LHCN-M2 (cell line): ENCODE measurements around the gene ANKRD40. TPM values are rescaled to one million over a fixed set of nuclear protein-coding genes. Genes with fewer than 3 reads are reported as not detected.
"Not testable (repeated sequence)": the region's sequence is repeated elsewhere in the genome, so short reads cannot be mapped to it uniquely, and the experiment has no call there.

Source experiments
- DNase-seq: peaks from one replicate; pipeline ENCODE4 v3.0.0-alpha.2; 2012; ENCODE audit warnings: low read depth
- total RNA-seq: library from RNA; depleted of rRNA; stranded (reverse); fragments of >200 nt; gene quantifications from 2 replicates; pipeline ENCODE4 v1.2.3, GENCODE V29; 2014

ANKRD40 gene
- total RNA-seq, 1 experiment from 2014 or later: 34.2 TPM

GRCh38 chr17:50686494-50687199 lies 21.1 kb downstream of the ANKRD40 start:
- DNase-seq: peak; percentile 68

GRCh38 chr17:50685691-50686493 lies 21.8 kb downstream of the ANKRD40 start:
- DNase-seq: no peak

DNA sequence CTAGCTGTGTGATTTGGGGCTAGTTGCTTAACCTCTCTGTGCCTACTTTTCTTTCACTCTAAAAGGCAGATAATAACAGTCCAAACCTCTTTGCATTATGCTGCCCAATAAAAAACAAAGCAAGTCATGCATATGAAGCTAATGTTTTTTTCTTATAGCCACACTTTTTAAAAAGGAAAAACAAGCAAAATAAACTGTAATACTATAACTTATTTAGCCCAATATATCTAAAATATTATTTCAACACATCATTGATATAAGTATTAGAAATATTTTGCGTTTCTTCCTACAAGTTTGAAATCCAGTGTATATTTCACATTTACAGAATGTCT lies 22.4 kb downstream of the ANKRD40 start:
- DNase-seq: no peak

- DNase-seq: no peak
Observed at GRCh38 chr17:50684612-50685333, 22.9 kb downstream of the ANKRD40 start.

GRCh38 chr17:50684288-50684611 lies 23.5 kb downstream of the ANKRD40 start:
- no peak for DNase-seq

- no peak for DNase-seq
Observed at GRCh38 chr17:50683434-50684287, 24.1 kb downstream of the ANKRD40 start.

GRCh38 chr17:50682938-50683337 lies 24.8 kb downstream of the ANKRD40 start:
- no peak for DNase-seq

GRCh38 chr17:50682441-50682840 lies 25.3 kb downstream of the ANKRD40 start:
- DNase-seq: no peak

DNA sequence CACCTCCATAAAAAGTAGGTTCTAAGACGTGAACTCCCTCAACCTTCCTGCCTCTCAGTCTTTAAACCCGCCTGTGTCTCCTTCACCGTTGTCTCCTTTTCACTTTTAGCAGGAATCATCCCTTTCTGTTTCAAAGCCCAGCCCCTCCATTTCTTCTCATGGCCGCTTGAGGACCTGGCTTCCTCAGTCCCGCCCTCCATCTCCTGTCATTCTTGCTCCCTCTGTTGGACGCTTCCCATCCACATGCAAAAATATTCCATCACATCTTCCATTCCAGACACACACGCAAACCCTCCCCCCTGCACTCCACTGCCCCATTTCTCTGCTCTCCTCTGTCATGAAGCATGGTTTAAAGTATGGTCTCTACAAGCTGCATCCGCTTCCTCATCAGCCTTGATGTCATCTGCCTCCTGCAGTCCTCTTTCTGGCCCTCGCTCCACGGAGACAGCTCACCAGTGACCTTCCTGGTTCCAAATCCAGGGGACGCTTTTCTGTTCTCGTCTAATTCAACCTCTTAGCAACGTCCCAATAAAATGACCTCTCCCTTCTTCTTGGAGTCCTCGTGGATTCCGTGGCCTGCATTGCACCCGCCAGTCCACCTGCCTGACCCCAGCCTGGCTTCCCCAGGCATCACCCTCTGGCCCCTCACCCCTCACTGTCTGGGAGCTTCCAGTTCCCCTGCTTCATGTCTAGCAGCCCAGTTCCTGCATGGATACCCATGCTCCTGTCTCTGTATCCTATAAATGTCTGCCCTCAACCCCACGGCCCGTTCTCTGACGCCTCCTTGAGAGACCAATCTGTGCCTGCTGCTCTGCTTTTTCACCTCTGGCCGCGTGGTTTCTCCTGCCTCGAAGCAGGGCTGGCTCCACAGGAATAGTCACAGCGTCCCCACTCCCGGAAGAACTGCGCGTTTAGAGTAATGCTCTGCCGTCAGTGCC lies 26.2 kb downstream of the ANKRD40 start:
- peak; percentile 72 for DNase-seq

DNA sequence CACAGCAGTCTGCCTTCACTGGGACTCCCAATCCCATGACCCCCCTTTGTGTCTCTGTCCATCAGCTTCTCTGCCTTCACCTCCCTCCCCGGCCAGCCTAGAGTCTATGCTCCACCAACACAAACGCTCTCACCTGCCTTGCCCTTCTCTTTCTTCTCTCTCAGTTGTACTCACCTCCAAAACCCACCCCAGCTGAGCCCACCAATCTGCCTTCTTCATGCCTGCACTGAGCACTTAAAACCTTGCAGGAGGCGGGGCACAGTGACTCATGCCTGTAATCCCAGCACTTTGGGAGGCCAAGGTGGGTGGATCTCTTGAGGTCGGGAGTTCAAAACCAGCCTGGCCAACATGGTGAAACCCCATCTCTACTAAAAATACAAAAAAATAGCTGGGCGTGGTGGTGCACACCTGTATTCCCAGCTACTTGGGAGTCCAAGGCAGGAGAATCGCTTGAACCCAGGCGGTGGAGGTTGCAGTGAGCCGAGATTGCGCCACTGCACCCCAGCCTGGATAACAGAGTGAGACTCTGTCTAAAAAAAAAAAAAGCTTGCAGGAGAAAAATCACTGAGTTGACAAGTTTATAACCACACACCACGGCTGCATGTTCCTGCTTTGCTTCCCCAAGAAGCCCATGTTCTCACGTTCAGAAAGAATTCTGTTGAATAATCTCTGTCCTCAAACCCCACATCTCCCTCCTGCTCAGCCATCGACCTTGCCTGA lies 27.0 kb downstream of the ANKRD40 start:
- DNase-seq: not testable (repeated sequence)

DNA sequence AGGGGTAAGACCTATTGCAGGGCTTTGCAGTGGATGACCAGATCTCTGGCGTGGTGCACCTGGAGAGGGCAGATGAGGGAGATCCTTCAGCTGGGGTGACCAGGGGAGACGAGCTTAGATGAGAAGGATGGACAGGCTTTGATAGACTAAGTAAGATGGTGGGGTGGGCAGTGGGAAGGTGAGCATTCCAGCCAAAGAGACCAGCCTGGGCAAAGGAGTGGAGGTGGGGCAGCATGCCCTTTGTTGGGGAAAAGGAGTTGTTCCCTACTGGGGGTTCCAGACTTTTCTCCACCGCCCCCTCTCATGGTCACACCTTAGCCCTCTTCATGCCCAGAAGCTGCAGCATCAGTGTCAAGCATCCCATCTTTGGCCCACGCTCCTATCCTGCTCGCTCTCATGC lies 27.6 kb downstream of the ANKRD40 start:
- DNase-seq: no peak

- no peak for DNase-seq
Observed at GRCh38 chr17:50679008-50679544, 28.6 kb downstream of the ANKRD40 start.

- no peak for DNase-seq
Observed at GRCh38 chr17:50677851-50678375, 29.8 kb downstream of the ANKRD40 start.

DNA sequence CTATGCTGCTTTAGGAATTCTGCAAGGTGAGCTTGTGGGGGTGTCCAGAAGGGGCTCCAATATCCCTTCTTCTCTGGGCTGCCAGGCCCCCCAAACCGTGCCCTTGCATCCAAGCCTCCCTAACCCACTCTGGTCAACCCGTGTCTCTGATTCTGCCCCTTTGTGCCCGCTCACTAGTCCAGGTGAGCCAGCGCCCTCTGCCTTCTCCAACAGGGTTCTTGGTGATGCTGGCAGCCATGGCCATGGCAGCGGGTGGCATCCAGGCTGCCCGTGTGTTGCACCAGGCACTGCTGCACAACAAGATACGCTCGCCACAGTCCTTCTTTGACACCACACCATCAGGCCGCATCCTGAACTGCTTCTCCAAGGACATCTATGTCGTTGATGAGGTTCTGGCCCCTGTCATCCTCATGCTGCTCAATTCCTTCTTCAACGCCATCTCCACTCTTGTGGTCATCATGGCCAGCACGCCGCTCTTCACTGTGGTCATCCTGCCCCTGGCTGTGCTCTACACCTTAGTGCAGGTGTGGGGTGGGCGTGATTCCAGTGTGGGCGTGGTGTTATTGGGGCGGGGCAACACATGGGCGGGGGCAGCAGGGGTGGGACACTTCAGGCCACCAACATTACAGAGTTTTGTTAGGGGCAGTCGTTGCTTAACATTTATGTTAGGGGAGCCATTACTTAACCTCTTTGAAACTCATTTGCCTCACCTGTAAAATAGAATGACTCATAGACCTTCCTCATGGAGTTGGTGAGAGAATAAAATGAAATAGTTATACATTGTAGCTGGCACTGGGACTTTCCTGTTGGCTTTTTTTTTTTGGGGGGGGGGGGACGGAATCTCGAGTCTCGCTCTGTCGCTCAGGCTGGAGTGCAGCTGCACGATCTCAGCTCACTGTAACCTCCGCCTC lies 31.4 kb downstream of the ANKRD40 start:
- DNase-seq: no peak

GRCh38 chr17:50675627-50676026 lies 32.1 kb downstream of the ANKRD40 start:
- no peak for DNase-seq

DNA sequence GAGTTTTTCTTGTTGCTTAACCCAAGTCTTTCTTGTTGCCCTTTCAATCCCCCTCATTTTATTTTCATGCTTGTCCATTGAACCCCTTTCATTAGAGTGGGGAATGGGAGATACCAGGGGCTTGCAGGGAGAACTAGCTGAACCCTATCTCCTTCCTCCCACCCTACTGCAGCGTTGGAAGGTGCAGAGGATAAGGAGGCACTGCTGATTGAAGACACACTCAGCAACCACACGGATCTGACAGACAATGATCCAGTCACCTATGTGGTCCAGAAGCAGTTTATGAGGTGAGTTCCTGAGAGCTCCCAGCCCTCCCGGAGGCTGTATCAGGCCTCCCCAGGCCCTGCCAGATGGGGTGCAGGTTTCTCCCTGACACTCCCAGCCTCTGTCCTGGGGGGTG lies 32.5 kb downstream of the ANKRD40 start:
- DNase-seq: no peak

- no peak for DNase-seq
Observed at GRCh38 chr17:50672831-50673551, 34.7 kb downstream of the ANKRD40 start.

- no peak for DNase-seq
Observed at GRCh38 chr17:50672071-50672470, 35.6 kb downstream of the ANKRD40 start.
